A172 (cell line): Measurements from ENCODE around the gene HCN4. TPM values are rescaled to one million over a fixed set of nuclear protein-coding genes. Genes with fewer than 3 reads are reported as not detected.
A peak's percentile ranks its signal among the peaks of the same experiment; 100 is the strongest.

ENCODE experiments used
- DNase-seq: peaks from one replicate; pipeline ENCODE4 v3.0.0-alpha.2; 2015; ENCODE audit warnings: low spot score
- total RNA-seq: library from RNA; depleted of rRNA; stranded (reverse); fragments of >200 nt; shearing (Covaris generic); gene quantifications from 2 replicates; pipeline ENCODE4 v1.2.3, GENCODE V29; 2014; rRNA removed

Gene HCN4
- total RNA-seq, 1 experiment from 2014 or later, result 0.28 TPM

- DNase-seq, result no peak
These were observed 70.1 kb downstream of the HCN4 start for GRCh38 chr15:73298522-73299245.

GRCh38 chr15:73296609-73297353, 72.0 kb downstream of the HCN4 start:
- DNase-seq, result no peak

GRCh38 chr15:73295630-73296286, 73.0 kb downstream of the HCN4 start:
- no peak for DNase-seq

GRCh38 chr15:73293773-73294172, 75.0 kb downstream of the HCN4 start:
- no peak for DNase-seq

- DNase-seq, result no peak
These were observed 77.3 kb downstream of the HCN4 start for GRCh38 chr15:73291441-73291840.

GRCh38 chr15:73287019-73287418, 81.7 kb downstream of the HCN4 start:
- no peak for DNase-seq

GRCh38 chr15:73286311-73286710, 82.4 kb downstream of the HCN4 start:
- DNase-seq, result no peak

GRCh38 chr15:73284090-73284716, 84.6 kb downstream of the HCN4 start:
- peak; percentile 19 for DNase-seq

GRCh38 chr15:73283366-73283962, 85.3 kb downstream of the HCN4 start:
- peak; percentile 70 for DNase-seq

- DNase-seq, result no peak
These were observed 86.0 kb downstream of the HCN4 start for GRCh38 chr15:73282567-73283365.

GRCh38 chr15:73275862-73276261, 92.9 kb downstream of the HCN4 start:
- no peak for DNase-seq

GRCh38 chr15:73273181-73274002, 95.4 kb downstream of the HCN4 start:
- peak; percentile 42 for DNase-seq

GRCh38 chr15:73270366-73271097, 98.2 kb downstream of the HCN4 start:
- no peak for DNase-seq

Other genes with a start within 250 kb of the HCN4 start
- not detected in 2 replicates for gene REC114, start 74.2 kb upstream of the HCN4 start, total RNA-seq